Astrocyte (in vitro differentiated cells and primary cell): Measurements from ENCODE around the gene ATXN1. TPM values are rescaled to one million over a fixed set of nuclear protein-coding genes. Genes with fewer than 3 reads are reported as not detected.

ENCODE experiments used
- DNase-seq: peaks from one replicate; pipeline ENCODE4 v3.0.0-alpha.2; 2010; ENCODE audit warnings: low read depth
- FAIRE-seq: peaks from 2 replicates; lab custom pipeline; 2011; peaks lifted over from hg19 to GRCh38; lab: Jason Lieb, UNC
- H2AFZ ChIP-seq: 2 replicates; pipeline ENCODE4 v1.6.0; 2012; ENCODE audit warnings: low read depth, low read length, inconsistent platforms
- H3K27ac ChIP-seq: 2 replicates; pipeline ENCODE4 v1.5.1; 2011; ENCODE audit warnings: low read depth, low read length, inconsistent platforms
- H3K27me3 ChIP-seq: 2 replicates; pipeline ENCODE4 v1.6.0; 2011; ENCODE audit warnings: low read length, inconsistent platforms; ENCODE audit not compliant: insufficient read depth
- H3K36me3 ChIP-seq: 2 replicates; pipeline ENCODE4 v1.5.1; 2011; ENCODE audit warnings: low read length, inconsistent platforms; ENCODE audit not compliant: insufficient read depth
- H3K4me1 ChIP-seq: 2 replicates; pipeline ENCODE4 v1.5.1; 2011; ENCODE audit warnings: low read length, inconsistent platforms; ENCODE audit not compliant: insufficient read depth
- H3K4me2 ChIP-seq: 2 replicates; pipeline ENCODE4 v1.6.0; 2012; ENCODE audit warnings: low read length, inconsistent platforms
- H3K4me3 ChIP-seq: 2 replicates; pipeline ENCODE4 v1.5.1; 2011; ENCODE audit warnings: low read depth, mild to moderate bottlenecking, low read length, inconsistent platforms; ENCODE audit not compliant: insufficient read depth
- H3K79me2 ChIP-seq: 2 replicates; pipeline ENCODE4 v1.6.0; 2012; ENCODE audit warnings: mild to moderate bottlenecking, low read length, inconsistent platforms; ENCODE audit not compliant: insufficient read depth
- H3K9ac ChIP-seq: 2 replicates; pipeline ENCODE4 v1.6.0; 2012; ENCODE audit warnings: mild to moderate bottlenecking, low read length, inconsistent platforms
- H3K9me3 ChIP-seq: 2 replicates; pipeline ENCODE4 v1.5.1; 2012; ENCODE audit warnings: low read depth, mild to moderate bottlenecking, low read length, inconsistent platforms; ENCODE audit not compliant: insufficient read depth
- H4K20me1 ChIP-seq: 2 replicates; pipeline ENCODE4 v1.6.0; 2012; ENCODE audit warnings: low read length, inconsistent platforms; ENCODE audit not compliant: insufficient read depth
- H3K27ac Mint-ChIP-seq: one replicate; pipeline ENCODE4 v1.8.0; 2021; ENCODE audit warnings: mild to moderate bottlenecking, mixed read lengths; ENCODE audit not compliant: unreplicated experiment
- H3K27me3 Mint-ChIP-seq: one replicate; pipeline ENCODE4 v1.8.0; 2021; ENCODE audit warnings: low read depth, mixed read lengths; ENCODE audit not compliant: unreplicated experiment
- H3K36me3 Mint-ChIP-seq: one replicate; pipeline ENCODE4 v1.8.0; 2021; ENCODE audit warnings: low read depth, mixed read lengths; ENCODE audit not compliant: unreplicated experiment
- H3K4me1 Mint-ChIP-seq: one replicate; pipeline ENCODE4 v1.8.0; 2021; ENCODE audit warnings: low read depth, mixed read lengths; ENCODE audit not compliant: unreplicated experiment
- H3K4me3 Mint-ChIP-seq: one replicate; pipeline ENCODE4 v1.8.0; 2021; ENCODE audit warnings: mild to moderate bottlenecking, moderate library complexity, mixed read lengths; ENCODE audit not compliant: unreplicated experiment
- H3K9me3 Mint-ChIP-seq: one replicate; pipeline ENCODE4 v1.8.0; 2021; ENCODE audit warnings: mild to moderate bottlenecking, mixed read lengths; ENCODE audit not compliant: unreplicated experiment
- EZH2 ChIP-seq: IDR thresholded peaks from 2 replicates; pipeline ENCODE4 v1.6.1; 2012; ENCODE audit warnings: mild to moderate bottlenecking, low read length, inconsistent platforms; ENCODE audit not compliant: insufficient read depth
- total RNA-seq: library from RNA; stranded (reverse); gene quantifications from 2 replicates; pipeline ENCODE4 v1.2.1, GENCODE V29; 2021
- TF ChIP-seq, protein P1 (sequence below): IDR thresholded peaks from 2 replicates; pipeline ENCODE4 v1.5.1; 2011; ENCODE audit warnings: low read depth, mild to moderate bottlenecking, inconsistent platforms, low read length, moderate library complexity; ENCODE audit not compliant: insufficient read depth

The ATXN1 gene
- total RNA-seq, 1 donor from 2014 or later, result 70.9 TPM

DNA sequence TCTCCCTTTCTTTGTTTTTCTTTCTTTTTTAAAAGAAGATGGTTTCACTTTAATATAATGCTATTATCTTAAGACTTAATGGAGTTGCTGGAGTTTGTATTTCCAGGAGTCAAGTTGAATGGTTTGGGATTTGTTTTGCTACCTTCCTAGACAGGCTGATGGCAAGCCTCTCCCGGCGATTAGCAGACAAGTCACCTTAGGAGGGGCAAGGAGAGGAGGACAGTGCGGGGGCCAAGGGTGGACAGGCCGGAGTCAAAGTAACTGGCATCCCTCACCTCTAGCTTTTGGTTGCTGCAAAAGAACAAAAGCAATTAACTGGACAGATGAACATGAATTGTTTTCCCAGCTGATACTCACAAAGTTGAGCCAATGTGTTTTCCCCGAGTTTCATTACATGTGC lies 465.8 kb downstream of the ATXN1 start:
- no peak overlapping the region for H2AFZ ChIP-seq
- H3K27me3 ChIP-seq, result no peaks in the 10 kb centered on the region
- H3K79me2 ChIP-seq, result no peaks in the 10 kb centered on the region
- H3K4me2 ChIP-seq, result no peak overlapping the region
- H3K9me3 Mint-ChIP-seq, result peaks cover 5% of the 10 kb centered on the region
- H4K20me1 ChIP-seq, result peaks cover 4% of the 10 kb centered on the region
- H3K4me1 ChIP-seq, result no peaks in the 10 kb centered on the region
- H3K9me3 ChIP-seq, result no peaks in the 10 kb centered on the region
- no peak overlapping the region for H3K9ac ChIP-seq
- no peak for TF ChIP-seq EZH2
- TF ChIP-seq, protein P1, sequence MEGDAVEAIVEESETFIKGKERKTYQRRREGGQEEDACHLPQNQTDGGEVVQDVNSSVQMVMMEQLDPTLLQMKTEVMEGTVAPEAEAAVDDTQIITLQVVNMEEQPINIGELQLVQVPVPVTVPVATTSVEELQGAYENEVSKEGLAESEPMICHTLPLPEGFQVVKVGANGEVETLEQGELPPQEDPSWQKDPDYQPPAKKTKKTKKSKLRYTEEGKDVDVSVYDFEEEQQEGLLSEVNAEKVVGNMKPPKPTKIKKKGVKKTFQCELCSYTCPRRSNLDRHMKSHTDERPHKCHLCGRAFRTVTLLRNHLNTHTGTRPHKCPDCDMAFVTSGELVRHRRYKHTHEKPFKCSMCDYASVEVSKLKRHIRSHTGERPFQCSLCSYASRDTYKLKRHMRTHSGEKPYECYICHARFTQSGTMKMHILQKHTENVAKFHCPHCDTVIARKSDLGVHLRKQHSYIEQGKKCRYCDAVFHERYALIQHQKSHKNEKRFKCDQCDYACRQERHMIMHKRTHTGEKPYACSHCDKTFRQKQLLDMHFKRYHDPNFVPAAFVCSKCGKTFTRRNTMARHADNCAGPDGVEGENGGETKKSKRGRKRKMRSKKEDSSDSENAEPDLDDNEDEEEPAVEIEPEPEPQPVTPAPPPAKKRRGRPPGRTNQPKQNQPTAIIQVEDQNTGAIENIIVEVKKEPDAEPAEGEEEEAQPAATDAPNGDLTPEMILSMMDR, result no peak
- peaks cover 4% of the 10 kb centered on the region for H3K27me3 Mint-ChIP-seq
- H3K4me3 ChIP-seq, result no peak overlapping the region
- no peak overlapping the region for H3K4me3 Mint-ChIP-seq
- no peak overlapping the region for H3K27ac ChIP-seq
- H3K4me1 Mint-ChIP-seq, result no peaks in the 10 kb centered on the region
- DNase-seq, result no peak
- no peak for FAIRE-seq
- H3K36me3 ChIP-seq, result no peaks in the 10 kb centered on the region
- H3K27ac Mint-ChIP-seq, result no peak overlapping the region
- peaks cover 19% of the 10 kb centered on the region for H3K36me3 Mint-ChIP-seq

GRCh38 chr6:16295060-16295459 lies 466.2 kb downstream of the ATXN1 start:
- Histone ChIP-seq H3K9ac (no peak overlapping the region), H3K4me3 (no peak overlapping the region), H3K9me3 (no peaks in the 10 kb centered on the region), H3K4me1 (no peaks in the 10 kb centered on the region), H3K36me3 (no peaks in the 10 kb centered on the region), H3K27me3 (no peaks in the 10 kb centered on the region), H4K20me1 (peaks cover 4% of the 10 kb centered on the region), H3K79me2 (no peaks in the 10 kb centered on the region), H3K4me2 (no peak overlapping the region), H3K27ac (no peak overlapping the region), H2AFZ (no peak overlapping the region)
- Mint-ChIP-seq H3K4me1 (no peaks in the 10 kb centered on the region), H3K4me3 (no peak overlapping the region), H3K27me3 (peaks cover 4% of the 10 kb centered on the region), H3K27ac (no peak overlapping the region), H3K9me3 (peaks cover 5% of the 10 kb centered on the region), H3K36me3 (peaks cover 19% of the 10 kb centered on the region)
- no peak for FAIRE-seq
- TF ChIP-seq, protein P1, result no peak
- no peak for TF ChIP-seq EZH2
- DNase-seq, result no peak

- H4K20me1 ChIP-seq, result peaks cover 2% of the 10 kb centered on the region
- H3K9me3 Mint-ChIP-seq, result peaks cover 5% of the 10 kb centered on the region
- H3K27ac ChIP-seq, result no peak overlapping the region
- H3K36me3 Mint-ChIP-seq, result peaks cover 21% of the 10 kb centered on the region
- H3K4me3 Mint-ChIP-seq, result no peak overlapping the region
- no peaks in the 10 kb centered on the region for H3K36me3 ChIP-seq
- DNase-seq (no peak), FAIRE-seq (no peak)
- no peaks in the 10 kb centered on the region for H3K27me3 ChIP-seq
- TF ChIP-seq, protein P1, result no peak
- TF ChIP-seq EZH2, result no peak
- no peaks in the 10 kb centered on the region for H3K9me3 ChIP-seq
- no peak overlapping the region for H2AFZ ChIP-seq
- H3K4me3 ChIP-seq, result no peak overlapping the region
- no peak overlapping the region for H3K4me2 ChIP-seq
- H3K27me3 Mint-ChIP-seq, result peaks cover 4% of the 10 kb centered on the region
- H3K9ac ChIP-seq, result no peak overlapping the region
- H3K4me1 Mint-ChIP-seq, result peaks cover 1% of the 10 kb centered on the region
- no peaks in the 10 kb centered on the region for H3K79me2 ChIP-seq
- H3K4me1 ChIP-seq, result no peaks in the 10 kb centered on the region
- H3K27ac Mint-ChIP-seq, result no peak overlapping the region
Measured at GRCh38 chr6:16294371-16294770, 466.9 kb downstream of the ATXN1 start.
